Thymus (tissue), 11 donors: ENCODE data around the gene BCO1. TPM values are rescaled to one million over a fixed set of nuclear protein-coding genes. Genes with fewer than 3 reads are reported as not detected.

Source experiments
- DNase-seq, 9 donors: peaks; one replicate each; pipeline ENCODE4 v3.0.0-alpha.2; 2013; ENCODE audit warnings: low spot score in 9 of 9, low read depth in 6 of 9, missing footprints in 1 of 9
- H3K27ac ChIP-seq, 2 donors: one replicate each; pipeline ENCODE4 v1.5.1; 2013; ENCODE audit warnings: control low read depth in 1 of 2, low read depth in 1 of 2, low read length in 1 of 2, mild to moderate bottlenecking in 1 of 2, moderate library complexity in 1 of 2
- H3K27me3 ChIP-seq, 2 donors: one replicate each; pipeline ENCODE4 v1.5.1; 2013; ENCODE audit warnings: low read length in 1 of 2; ENCODE audit not compliant: control insufficient read depth in 2 of 2, insufficient read depth in 1 of 2
- H3K36me3 ChIP-seq, 2 donors: one replicate each; pipeline ENCODE4 v1.5.1; 2013; ENCODE audit warnings: low read length in 1 of 2, mild to moderate bottlenecking in 1 of 2, moderate library complexity in 1 of 2; ENCODE audit not compliant: control insufficient read depth in 2 of 2, insufficient read depth in 2 of 2
- H3K4me1 ChIP-seq, 2 donors: one replicate each; pipeline ENCODE4 v1.5.1; 2013; ENCODE audit warnings: low read length in 2 of 2; ENCODE audit not compliant: control insufficient read depth in 2 of 2, insufficient read depth in 2 of 2
- H3K4me3 ChIP-seq, 2 donors: one replicate each; pipeline ENCODE4 v1.5.1; 2013; ENCODE audit warnings: low read length in 2 of 2, control low read depth in 1 of 2, mild to moderate bottlenecking in 1 of 2
- H3K9me3 ChIP-seq, 2 donors: one replicate each; pipeline ENCODE4 v1.5.1; 2013; ENCODE audit warnings: low read length in 1 of 2, mild to moderate bottlenecking in 1 of 2; ENCODE audit not compliant: control insufficient read depth in 2 of 2, insufficient read depth in 1 of 2
- WGBS: extraction: QIAGEN DNeasy Blood & Tissue Kit; methylation state at CpG from one replicate; pipeline ENCODE4 v1.1.7; 2013; 5-methylcytosine and 5-hydroxymethylcytosine counted together
- polyA plus RNA-seq: library from polyadenylated mRNA; stranded (reverse); fragments of 200-250 nt; gene quantifications from one replicate; pipeline ENCODE4 v1.2.3, GENCODE V29; 2013
- total RNA-seq: library from RNA; stranded (reverse); fragments of 120-200 nt; gene quantifications from one replicate; pipeline ENCODE4 v1.2.4, GENCODE V29; 2013
- donor health status: healthy.

Gene BCO1
- total and polyA plus RNA-seq, 2 donors = 0.14 to 1.2 TPM

DNA sequence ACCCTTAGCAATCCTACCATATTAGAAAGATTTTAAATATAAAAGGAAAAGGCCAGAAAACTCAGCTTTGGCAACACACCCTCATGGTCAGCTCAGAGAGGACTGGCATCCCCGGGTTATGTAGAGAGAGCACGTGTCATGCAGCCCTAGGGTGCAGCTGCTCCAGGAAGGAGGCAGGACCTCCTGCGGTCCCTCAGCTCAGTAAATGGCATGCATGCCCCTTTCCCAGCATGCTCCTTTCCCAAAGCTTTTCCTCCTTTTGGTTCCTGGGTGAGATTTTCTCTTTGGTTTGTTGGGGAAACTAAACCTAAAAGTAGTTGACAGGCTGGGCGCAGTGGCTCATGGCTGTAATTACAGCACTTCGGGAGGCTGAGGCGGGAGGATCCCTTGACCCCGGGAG, 80.2 kb downstream of the BCO1 start:
- WGBS = 97% methylated on average over 7 of the region's 7 CpGs
- no peak overlapping the region for H3K27ac ChIP-seq
- H3K36me3 ChIP-seq = no peaks in the 10 kb centered on the region
- no peak overlapping the region for H3K4me3 ChIP-seq
- H3K27me3 ChIP-seq = no peaks in the 10 kb centered on the region
- H3K9me3 ChIP-seq = no peaks in the 10 kb centered on the region
- DNase-seq = no peak
- H3K4me1 ChIP-seq = peaks cover 11% of the 10 kb centered on the region in 2 donors

DNA sequence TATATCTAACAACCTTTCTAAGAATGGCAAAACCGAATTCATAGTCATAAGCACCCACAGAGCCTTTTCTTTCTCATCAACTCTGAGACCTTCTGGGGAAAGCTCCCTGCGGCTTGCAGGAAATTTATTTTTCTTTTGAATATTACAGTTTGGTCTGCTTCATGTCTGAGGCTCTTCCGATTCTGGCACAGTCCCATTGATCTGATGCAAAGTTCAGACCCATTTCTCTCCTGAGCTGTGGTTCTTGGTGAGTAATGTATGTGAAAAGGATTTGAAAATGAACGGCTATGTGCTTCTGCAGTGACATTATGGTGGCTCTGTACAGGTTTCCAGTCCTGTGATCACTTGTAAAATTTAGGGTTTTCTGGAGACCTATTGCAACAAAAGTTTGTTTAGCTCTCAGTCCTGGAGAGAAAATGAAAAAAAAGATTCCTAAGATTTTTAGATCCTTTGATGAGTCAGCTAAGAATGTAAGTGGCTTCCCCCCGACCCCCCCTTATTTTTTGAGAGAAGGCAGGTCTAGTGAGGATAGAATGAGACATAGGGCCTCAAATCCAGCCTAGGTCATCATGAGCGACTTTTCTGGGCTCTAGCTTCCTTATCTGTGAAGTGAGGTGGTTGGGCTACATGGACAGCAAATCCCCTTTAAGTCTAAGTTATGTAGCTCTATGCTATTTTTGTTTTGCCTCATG, 80.9 kb downstream of the BCO1 start:
- 87% methylated on average over 6 of the region's 6 CpGs for WGBS
- H3K27ac ChIP-seq = no peak overlapping the region
- no peaks in the 10 kb centered on the region for H3K9me3 ChIP-seq
- DNase-seq = no peak
- H3K4me1 ChIP-seq = peaks cover 4 to 6% of the 10 kb centered on the region in 2 donors
- H3K27me3 ChIP-seq = no peaks in the 10 kb centered on the region
- H3K4me3 ChIP-seq = no peak overlapping the region
- H3K36me3 ChIP-seq = no peaks in the 10 kb centered on the region

DNA sequence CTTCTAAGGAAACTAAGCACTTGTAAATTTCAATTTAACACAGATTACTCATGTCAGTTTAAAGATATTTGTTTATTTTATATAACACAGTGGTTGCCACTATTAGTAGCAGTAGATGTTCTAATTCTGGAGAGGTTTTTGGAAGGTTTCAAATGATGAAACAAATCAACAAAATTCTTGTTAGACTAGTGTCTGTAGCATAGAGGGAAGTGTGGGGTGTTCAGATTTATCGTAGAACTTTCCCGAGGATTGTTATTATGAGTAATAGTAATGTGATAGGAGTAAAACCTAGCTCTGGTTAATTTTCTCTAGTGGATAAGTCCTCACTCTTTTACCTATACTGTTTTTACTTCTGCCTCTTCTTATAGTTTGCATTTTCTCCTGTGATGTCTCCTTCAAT, 82.5 kb downstream of the BCO1 start:
- H3K4me3 ChIP-seq = no peak overlapping the region
- H3K27ac ChIP-seq = no peak overlapping the region
- H3K36me3 ChIP-seq = no peaks in the 10 kb centered on the region
- H3K4me1 ChIP-seq = peaks cover 0 to 1% of the 10 kb centered on the region in 2 donors
- no peaks in the 10 kb centered on the region for H3K9me3 ChIP-seq
- WGBS = over 99% methylated on average over 2 of the region's 2 CpGs
- H3K27me3 ChIP-seq = no peaks in the 10 kb centered on the region
- DNase-seq = no peak

DNA sequence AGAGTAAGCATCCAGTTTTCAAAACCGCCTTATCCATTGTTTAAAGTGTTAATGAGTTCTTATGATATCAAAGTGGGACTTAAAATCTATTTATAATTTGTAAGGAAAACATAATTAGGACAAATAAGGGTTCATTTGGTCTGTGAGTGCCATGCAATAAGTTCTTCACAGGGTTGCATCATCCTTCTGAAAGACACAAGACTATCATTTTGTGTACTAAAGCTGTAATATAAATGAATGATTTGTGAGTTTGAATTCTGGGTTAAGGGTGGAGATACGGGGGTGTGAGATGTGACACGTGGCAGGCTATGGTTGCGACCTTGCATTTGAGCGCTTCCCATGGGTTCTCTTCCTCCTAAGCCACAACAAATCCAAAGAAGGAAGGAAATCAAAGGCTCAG, 83.0 kb downstream of the BCO1 start:
- H3K27ac ChIP-seq = no peak overlapping the region
- no peaks in the 10 kb centered on the region for H3K27me3 ChIP-seq
- H3K9me3 ChIP-seq = no peaks in the 10 kb centered on the region
- H3K36me3 ChIP-seq = no peaks in the 10 kb centered on the region
- H3K4me3 ChIP-seq = no peak overlapping the region
- no peaks in the 10 kb centered on the region for H3K4me1 ChIP-seq
- DNase-seq = no peak
- 98% methylated on average over 5 of the region's 5 CpGs for WGBS

DNA sequence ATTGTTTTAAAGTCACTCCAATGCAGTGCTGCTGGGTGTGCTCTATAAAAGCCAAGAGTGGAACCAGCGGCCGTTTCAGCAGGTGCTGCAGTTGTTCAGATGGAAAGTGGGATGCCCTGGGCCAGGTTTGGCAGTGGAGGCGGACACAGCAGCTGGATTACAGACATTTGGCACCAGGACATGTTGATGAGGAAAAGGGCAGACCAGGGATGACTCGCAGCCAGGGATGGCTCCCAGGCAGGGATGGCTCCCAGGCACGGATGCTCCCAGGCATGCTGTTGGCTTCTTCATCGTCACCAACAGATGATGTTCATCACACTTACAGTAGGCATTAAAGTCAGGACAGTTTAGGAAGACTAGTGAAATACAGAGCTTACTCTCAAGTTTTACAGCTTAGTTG, 86.3 kb downstream of the BCO1 start:
- Histone ChIP-seq H3K27me3 (no peaks in the 10 kb centered on the region), H3K9me3 (no peaks in the 10 kb centered on the region), H3K36me3 (no peaks in the 10 kb centered on the region), H3K4me1 (no peaks in the 10 kb centered on the region), H3K27ac (no peak overlapping the region), H3K4me3 (no peak overlapping the region)
- WGBS = 99% methylated on average over 6 of the region's 6 CpGs
- no peak for DNase-seq

DNA sequence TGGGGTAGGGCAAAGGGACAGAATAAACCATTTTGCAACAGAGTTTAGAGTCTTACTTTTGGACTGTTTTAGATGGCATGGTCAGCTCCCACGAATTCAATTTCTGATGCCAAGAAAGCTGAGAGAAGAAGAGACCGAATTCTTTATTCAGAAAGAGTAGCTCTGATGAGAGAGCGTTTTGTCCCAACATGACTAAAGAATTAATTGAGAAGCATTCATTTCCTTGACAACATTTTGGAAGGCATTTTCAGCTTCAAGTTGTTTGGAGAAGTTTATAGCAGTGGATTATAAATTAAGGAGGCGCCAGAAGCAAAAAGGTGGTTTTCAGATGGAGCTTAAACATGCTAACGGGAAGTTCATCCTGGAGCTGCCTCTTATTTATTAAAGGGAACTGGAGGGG, 88.5 kb downstream of the BCO1 start:
- Histone ChIP-seq H3K27ac (no peak overlapping the region), H3K36me3 (no peaks in the 10 kb centered on the region), H3K27me3 (no peaks in the 10 kb centered on the region), H3K4me3 (no peak overlapping the region), H3K4me1 (no peaks in the 10 kb centered on the region), H3K9me3 (no peaks in the 10 kb centered on the region)
- 95% methylated on average over 5 of the region's 5 CpGs for WGBS
- DNase-seq = no peak

DNA sequence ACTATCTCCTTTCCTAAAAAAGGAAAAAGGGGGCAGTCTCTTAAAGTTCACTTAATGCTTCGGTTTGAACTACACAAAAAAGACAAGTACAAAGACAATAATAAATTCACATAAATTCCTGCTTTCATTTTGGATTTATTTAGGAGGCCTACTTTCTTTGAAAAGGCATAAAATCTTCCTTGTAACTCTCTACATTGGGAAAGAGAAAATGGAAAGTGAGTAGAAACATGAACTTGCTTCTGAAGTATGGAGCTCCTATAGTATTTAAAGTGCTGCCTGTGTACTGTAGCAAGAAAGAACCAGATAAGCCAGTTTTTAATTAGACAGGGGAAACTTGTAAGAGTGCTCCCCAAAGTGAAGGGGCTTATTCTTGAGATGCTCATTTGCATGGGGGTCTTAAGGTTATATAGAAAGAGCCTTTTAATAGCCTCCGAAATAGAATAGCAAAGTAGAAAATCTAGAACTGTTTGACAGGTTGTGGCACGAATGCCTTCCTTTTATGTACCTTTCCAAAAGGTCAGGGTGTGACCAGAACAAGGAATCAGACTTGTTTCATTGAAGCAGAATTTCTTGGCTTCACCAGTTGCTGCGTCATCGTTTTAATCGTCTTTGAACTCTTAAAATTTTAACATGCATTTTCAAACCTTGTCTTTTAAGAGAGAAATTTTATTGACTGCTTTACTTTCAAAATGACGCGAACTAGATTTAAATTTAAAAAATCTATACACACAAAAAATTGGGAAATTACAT, 89.1 kb downstream of the BCO1 start:
- no peak for DNase-seq
- Histone ChIP-seq H3K27ac (no peak overlapping the region), H3K9me3 (no peaks in the 10 kb centered on the region), H3K27me3 (no peaks in the 10 kb centered on the region), H3K4me3 (no peak overlapping the region), H3K4me1 (no peaks in the 10 kb centered on the region), H3K36me3 (no peaks in the 10 kb centered on the region)
- 90% methylated on average over 8 of the region's 8 CpGs for WGBS

DNA sequence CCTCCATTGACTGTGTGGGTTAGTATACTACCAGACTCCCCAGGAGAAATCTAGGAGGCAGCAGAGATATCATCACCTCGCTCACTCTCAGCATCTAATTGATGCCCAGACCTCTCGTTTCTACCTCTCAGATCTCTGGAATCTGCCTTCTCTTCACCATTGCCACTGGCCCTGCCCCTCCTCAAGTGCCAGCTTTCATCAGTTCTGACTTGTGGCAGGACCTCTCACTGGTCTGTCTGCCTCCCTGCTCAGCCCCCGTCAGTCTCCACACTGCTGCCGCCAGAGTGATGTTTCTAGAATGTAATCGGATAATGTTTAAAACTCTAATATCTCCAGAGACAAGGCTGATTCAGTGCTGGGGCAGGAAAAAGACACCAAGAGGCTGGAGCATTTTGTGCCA, 91.5 kb downstream of the BCO1 start:
- DNase-seq = no peak
- no peaks in the 10 kb centered on the region for H3K36me3 ChIP-seq
- no peak overlapping the region for H3K27ac ChIP-seq
- no peaks in the 10 kb centered on the region for H3K4me1 ChIP-seq
- 99% methylated on average over 5 of the region's 5 CpGs for WGBS
- H3K4me3 ChIP-seq = no peak overlapping the region
- H3K27me3 ChIP-seq = no peaks in the 10 kb centered on the region
- H3K9me3 ChIP-seq = no peaks in the 10 kb centered on the region

DNA sequence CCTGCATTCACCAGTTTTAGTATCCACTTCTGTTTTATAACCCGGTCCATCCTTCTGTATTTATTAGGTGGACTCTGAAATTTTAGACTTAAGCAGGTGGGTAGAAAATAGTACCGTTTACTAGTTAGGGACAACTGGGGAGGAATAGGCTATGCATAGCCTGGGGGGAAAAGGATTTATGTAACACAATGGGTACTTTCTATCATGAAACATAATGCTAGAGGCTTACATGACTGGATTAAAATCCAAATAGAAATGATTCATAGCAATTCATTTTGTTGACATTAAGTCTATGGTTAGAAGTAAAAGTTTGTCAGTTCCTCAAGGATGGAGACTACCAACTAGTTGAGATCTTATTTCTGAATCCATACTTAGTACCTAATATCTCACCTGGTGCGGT, 94.9 kb downstream of the BCO1 start:
- Histone ChIP-seq H3K4me1 (no peaks in the 10 kb centered on the region), H3K9me3 (no peaks in the 10 kb centered on the region), H3K36me3 (no peaks in the 10 kb centered on the region), H3K27me3 (no peaks in the 10 kb centered on the region), H3K4me3 (no peak overlapping the region), H3K27ac (no peak overlapping the region)
- no peak for DNase-seq
- WGBS = 98% methylated on average over 3 of the region's 3 CpGs
